Measurements from ENCODE around the gene TNFRSF14.

- TF ChIP-seq GABPA (IDR thresholded peaks at IDR 0.05; ENCODE audit: low read depth, low read length) (no peak), GABPA (CRISPR knock-in tag; IDR thresholded peaks at IDR 0.05; ENCODE audit: low read depth) (no peak), ZNF318 (CRISPR knock-in tag; IDR thresholded peaks at IDR 0.05) (no peak), ZNF549 (CRISPR knock-in tag; IDR thresholded peaks at IDR 0.05) (no peak), MYPOP (CRISPR knock-in tag; IDR thresholded peaks at IDR 0.05) (no peak), ZNF670 (CRISPR knock-in tag; IDR thresholded peaks at IDR 0.05; ENCODE audit: borderline replicate concordance) (no peak), CTCF (CRISPR knock-in tag; IDR thresholded peaks at IDR 0.05) (no peak), MAX (IDR thresholded peaks at IDR 0.05) (no peak), ATF1 (CRISPR knock-in tag; IDR thresholded peaks at IDR 0.05) (no peak), TCF7 (IDR thresholded peaks at IDR 0.05; ENCODE audit: low read depth) (no peak)
Measured at GRCh38 chr1:2520806-2521205, 35.4 kb upstream of the TNFRSF14 start.

All from HepG2 (cell line).